ENCODE data around the gene SYNE2.

DNA sequence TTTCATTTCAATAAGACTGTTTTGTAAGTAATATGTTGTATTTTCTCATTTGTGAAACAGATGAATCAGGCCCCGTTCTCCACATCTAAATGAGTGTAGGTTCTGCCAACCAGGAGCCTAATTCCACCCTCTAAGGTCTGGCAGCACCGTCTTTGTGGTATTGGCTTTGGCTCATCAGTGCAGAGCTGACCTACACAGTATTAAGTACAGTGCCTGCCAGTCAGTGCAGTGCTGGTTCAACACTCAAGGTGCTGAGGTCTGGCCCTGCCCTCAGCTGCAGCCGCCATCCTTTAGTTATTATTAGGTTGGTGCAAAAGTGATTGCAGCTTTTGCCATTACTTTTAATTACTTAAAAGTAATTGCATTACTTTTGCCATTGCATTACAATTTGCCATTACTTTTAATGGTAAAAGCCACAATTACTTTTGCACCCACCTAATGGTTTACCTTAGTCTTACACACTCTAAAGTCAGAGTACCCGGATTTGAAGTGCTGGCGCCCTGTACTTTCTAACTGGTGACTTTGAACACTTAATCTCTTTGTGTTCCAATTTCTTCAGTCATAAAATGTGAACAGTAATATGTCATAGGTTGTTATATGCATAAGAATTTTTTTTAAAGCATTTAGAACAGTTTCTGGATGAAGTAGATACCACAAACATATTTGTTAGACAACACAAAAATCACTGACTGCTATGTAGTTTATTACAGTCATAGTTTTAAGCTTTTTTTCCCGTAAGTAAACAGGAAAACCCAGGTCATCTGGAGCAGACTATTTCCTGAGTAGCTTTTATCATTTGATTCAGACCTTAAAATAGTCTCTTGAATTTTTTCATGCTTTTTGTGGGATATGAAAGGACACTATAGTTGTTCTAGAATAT lies 99.5 kb downstream of the SYNE2 start:
- TF ChIP-seq, protein P1, sequence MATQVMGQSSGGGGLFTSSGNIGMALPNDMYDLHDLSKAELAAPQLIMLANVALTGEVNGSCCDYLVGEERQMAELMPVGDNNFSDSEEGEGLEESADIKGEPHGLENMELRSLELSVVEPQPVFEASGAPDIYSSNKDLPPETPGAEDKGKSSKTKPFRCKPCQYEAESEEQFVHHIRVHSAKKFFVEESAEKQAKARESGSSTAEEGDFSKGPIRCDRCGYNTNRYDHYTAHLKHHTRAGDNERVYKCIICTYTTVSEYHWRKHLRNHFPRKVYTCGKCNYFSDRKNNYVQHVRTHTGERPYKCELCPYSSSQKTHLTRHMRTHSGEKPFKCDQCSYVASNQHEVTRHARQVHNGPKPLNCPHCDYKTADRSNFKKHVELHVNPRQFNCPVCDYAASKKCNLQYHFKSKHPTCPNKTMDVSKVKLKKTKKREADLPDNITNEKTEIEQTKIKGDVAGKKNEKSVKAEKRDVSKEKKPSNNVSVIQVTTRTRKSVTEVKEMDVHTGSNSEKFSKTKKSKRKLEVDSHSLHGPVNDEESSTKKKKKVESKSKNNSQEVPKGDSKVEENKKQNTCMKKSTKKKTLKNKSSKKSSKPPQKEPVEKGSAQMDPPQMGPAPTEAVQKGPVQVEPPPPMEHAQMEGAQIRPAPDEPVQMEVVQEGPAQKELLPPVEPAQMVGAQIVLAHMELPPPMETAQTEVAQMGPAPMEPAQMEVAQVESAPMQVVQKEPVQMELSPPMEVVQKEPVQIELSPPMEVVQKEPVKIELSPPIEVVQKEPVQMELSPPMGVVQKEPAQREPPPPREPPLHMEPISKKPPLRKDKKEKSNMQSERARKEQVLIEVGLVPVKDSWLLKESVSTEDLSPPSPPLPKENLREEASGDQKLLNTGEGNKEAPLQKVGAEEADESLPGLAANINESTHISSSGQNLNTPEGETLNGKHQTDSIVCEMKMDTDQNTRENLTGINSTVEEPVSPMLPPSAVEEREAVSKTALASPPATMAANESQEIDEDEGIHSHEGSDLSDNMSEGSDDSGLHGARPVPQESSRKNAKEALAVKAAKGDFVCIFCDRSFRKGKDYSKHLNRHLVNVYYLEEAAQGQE (IDR thresholded peaks at IDR 0.05; ENCODE audit: low read depth) = no peak
- TF ChIP-seq, protein P2, sequence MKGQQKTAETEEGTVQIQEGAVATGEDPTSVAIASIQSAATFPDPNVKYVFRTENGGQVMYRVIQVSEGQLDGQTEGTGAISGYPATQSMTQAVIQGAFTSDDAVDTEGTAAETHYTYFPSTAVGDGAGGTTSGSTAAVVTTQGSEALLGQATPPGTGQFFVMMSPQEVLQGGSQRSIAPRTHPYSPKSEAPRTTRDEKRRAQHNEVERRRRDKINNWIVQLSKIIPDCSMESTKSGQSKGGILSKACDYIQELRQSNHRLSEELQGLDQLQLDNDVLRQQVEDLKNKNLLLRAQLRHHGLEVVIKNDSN (IDR thresholded peaks at IDR 0.05) = no peak
- no peak for TF ChIP-seq TCF12 (IDR thresholded peaks at IDR 0.05; ENCODE audit: low read depth)

All from Ishikawa (cell line).